Right lobe of liver (tissue), 4 donors: Measurements from ENCODE around the gene NCKAP5L.

ENCODE experiments used
- CTCF ChIP-seq, 4 donors: fragments of 200-600 bp in 3 of 4; fragments of 450-650 bp in 1 of 4; IDR thresholded peaks; one replicate each; pipeline versions ENCODE4 v1.5.1 to v1.8.0; 2016 to 2022; ENCODE audit warnings: antibody characterized with exemption in 4 of 4, mild to moderate bottlenecking in 2 of 4
- POLR2A ChIP-seq: fragments of 450-650 bp; IDR thresholded peaks from one replicate; pipeline ENCODE4 v1.6.1; 2017; ENCODE audit warnings: antibody characterized with exemption, mild to moderate bottlenecking
- donor health status: DM: no; HTN: no; CAD: no.
- donor health status: DM: no; HTN: no; CAD: no.
- donor health status: DM: no; HTN: yes; CAD: no.

DNA sequence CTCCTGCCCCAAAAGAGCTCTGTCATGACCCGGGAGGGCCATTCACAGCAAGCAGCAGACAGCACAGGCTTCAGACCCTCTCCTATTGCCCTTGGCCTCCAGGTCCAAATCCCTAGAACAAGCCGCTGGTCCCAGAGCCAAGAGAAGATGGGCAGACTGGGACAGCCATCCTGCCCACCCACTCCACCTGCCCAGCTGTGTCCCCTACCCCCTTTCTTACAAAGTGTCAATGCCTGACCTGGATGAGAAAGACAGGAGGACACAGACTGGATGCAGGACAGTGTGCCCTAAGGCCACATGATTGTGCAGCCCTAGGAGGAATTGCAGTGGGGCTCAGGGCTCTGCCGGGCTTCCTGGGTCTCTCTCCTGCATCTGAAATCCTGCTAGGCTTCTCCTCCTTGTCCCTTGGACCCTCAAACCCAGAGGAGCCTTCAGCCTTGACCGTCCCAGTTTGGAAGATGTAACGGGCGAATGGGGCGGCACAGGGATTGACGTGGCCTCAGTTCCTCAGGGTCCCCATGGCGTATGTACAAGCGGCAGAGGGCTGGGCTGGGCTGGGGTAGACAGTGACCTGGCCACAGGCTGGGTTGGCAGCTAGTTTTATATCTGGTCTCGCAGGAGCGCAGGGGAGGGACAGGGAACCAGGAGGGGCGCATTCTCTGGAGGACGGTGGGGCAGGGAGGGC is 41.7 kb upstream of the NCKAP5L start:
- TF ChIP-seq CTCF (IDR thresholded peaks at IDR 0.05) (no peak), POLR2A (no peak)
